NCI-H524 treated with DMSO at 0.1 percent for 48 hours (cell line): Measurements from ENCODE around the gene IGSF8.
A peak's percentile ranks its signal among the peaks of the same experiment; 100 is the strongest.

Experiments used
- DNase-seq: peaks from one replicate; lab custom pipeline; 2025; lab: John Stamatoyannopoulos, UW

Gene IGSF8

GRCh38 chr1:160104486-160104885 is 6.1 kb upstream of the IGSF8 start:
- no peak for DNase-seq

GRCh38 chr1:160103658-160104408 is 5.4 kb upstream of the IGSF8 start:
- no peak for DNase-seq

GRCh38 chr1:160101717-160102522 is 3.5 kb upstream of the IGSF8 start:
- no peak for DNase-seq

GRCh38 chr1:160101037-160101716 is 2.8 kb upstream of the IGSF8 start:
- peak; percentile 40 for DNase-seq

- no peak for DNase-seq
Observed at GRCh38 chr1:160099716-160100375, 1.4 kb upstream of the IGSF8 start.

- peak; percentile 44 for DNase-seq
Observed at GRCh38 chr1:160098852-160099561, 588 bp upstream of the IGSF8 start.

DNA sequence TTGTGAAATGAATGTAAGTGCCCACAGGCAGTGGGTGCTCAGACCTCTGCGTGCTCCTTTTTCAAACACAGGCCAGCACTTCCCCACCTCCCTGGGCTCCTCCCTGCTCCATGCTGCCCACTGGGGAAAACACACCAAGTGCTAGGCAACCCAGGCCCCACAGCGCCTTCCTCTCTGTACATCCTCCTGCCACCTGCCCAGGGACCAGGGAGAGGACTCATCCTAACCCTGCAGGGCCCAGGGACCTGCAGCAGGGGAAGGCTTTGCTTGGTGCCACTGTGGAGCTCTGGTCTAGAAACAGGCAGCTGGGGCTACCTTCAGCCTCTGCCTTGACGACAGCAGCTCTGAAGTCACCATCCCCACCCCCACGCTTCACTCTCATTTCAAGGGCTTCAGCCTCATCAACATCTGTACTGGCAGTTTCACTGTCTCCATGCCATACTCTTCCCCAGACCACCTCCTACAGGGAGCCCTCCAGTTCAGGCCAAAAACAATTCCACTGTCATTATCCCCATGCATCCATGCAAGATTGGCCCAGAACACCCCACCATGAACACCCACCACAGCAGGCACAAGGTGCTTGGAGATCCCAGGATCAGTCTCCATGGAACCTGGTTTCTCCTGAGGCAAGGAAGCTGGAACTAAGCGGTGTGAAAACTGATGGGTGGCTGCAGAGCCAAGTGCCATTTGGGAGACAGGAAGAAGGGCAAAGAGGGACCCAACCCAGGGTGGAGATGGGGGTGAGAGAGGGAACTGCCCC is 1.1 kb downstream of the IGSF8 start:
- DNase-seq, result no peak

- DNase-seq, result no peak
Observed at GRCh38 chr1:160096274-160097116, 1.9 kb downstream of the IGSF8 start.

- DNase-seq, result no peak
Observed at GRCh38 chr1:160095382-160096105, 2.9 kb downstream of the IGSF8 start.

DNA sequence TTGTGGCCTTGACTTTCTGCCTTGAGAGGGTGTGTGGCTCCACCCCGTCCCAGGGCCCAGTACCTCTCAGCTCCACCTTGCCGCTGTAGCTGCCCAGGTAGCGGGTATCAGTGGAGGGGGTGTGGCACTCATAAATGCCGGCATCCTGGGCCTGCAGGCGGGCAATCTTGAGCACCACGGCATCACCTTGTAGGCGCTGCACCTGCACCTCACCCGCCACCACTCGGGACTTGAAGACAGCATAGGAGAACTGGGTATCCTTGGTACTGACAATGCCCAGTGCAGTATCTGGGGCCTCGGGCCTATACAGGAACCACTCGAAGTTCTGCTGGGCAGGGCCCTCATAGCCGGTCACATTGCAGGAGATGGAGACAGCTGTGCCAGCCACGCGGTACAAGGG is 3.6 kb downstream of the IGSF8 start:
- DNase-seq, result no peak

DNA sequence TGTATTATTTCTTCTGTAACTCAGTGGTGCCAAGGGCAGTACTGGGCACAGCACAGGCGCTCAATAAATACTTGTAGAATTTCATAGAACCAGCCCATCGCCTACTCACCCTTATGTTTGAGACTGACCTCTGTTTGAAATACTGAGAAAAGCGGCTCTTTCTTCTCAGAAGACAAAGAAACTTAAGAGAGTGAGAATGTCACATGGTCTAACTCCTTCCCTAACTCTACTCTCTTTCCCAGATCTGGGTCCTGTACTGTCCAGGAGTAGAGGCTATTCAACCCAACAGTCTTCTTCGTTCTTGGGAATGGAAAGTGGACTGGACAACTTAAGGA is 4.2 kb downstream of the IGSF8 start:
- DNase-seq, result no peak

DNA sequence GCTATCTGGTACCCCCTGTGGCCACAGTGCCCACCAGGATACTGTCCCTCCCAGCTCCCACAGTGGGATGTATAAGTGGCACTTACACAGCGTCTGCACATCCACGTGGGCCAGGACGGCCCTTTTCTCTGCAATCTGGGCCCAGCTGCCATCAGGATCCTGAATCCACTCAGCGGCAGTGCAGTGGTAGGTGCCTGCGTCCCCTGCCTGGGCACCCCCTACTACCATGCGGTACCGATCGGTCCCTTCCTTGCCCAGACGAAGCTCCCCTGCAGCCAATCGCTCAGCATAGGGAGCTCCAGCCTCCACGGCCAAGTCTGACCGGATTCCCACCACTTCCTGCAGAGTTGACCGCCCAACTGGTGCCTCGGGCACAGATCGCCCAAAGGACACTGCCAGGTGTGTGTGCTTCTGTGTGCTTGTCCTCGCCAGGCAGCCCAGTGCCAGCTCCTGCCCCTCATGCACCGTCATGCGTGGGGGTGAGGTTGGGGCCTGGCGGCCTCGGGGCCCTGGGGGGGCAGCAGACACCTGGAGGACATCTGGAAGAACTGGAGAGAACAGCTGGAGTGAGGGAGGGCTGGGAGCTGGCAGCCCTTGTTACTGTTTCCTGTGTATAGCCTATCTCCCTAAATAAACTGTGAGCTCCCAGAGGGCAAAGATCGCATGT is 4.7 kb downstream of the IGSF8 start:
- no peak for DNase-seq

DNA sequence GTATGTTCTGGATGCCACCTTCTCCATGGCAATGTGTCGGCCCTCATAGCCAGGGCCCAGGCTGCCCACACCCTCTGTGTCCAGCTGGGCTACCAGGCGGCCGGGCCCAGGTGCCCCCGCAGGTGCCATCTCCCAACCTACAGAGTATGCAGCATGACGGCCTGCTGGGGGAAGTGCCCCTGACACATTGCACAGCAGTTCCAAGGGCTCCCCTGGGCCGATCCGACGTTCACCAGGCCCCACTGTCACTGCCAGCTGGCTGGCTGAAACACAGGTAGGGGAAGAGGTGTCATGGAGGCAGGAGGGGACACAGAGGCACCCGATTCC is 5.4 kb downstream of the IGSF8 start:
- no peak for DNase-seq

DNA sequence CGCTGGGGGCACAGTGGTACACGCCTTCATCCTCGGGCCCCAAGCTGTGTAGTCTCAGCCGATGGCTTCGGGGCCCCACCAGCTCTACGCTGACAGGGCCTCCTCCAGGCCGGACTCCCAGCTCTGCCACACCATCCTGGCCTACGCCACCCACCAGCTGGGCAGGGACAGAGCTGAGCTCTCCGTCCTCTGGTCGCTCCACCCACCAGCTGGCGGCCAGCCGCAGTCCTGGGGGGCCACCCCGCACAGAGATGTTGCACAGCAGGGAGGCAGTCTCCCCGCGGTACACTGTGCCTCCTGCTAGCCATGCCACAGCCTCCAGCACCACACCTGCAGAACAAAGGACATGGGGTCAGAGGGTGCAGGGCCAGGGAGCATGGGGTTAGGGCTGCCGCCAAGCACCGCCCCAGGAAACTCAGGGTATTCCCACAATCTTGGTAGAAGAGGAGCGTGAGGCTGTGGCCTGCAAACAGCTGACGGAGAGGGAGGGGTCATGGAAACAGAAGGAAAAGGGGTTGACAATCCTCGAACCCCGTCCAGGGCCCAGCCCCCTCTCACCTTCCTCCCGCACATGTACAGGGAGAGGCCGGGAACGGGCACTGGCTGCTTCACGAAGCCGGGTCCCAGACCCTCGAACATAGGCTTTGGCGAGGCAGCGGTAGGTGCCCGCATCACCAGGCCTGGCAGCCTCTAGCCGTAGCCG is 5.9 kb downstream of the IGSF8 start:
- no peak for DNase-seq

GRCh38 chr1:160091666-160092223 is 6.7 kb downstream of the IGSF8 start:
- no peak for DNase-seq

- no peak for DNase-seq
Observed at GRCh38 chr1:160090760-160091159, 7.7 kb downstream of the IGSF8 start.

GRCh38 chr1:160089883-160090282 is 8.5 kb downstream of the IGSF8 start:
- no peak for DNase-seq

DNA sequence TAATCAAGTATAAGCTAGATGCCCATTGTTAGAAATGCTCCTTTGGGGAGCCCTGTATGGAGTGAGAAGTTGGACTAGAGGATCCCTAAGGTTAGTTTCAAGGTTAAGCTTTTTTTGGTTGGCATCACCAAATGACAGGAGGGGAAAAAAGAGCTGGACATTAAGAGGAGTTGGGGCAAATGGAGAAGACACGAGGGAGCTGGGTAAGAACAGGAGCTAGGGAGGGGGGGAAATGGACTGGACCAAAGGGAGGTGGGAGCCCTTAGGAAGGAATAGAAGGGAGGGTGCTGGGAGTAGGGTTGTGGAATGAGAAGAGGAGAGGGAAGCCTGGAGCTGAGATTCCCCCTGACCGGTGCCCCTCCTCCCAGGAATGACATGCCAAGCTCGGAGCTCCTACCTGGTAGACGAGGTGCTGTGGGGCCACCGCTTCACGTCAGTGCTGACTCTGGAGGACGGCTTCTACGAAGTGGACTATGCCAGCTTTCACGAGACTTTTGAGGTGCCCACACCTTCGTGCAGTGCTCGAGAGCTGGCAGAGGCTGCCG is 11.2 kb downstream of the IGSF8 start:
- DNase-seq, result no peak
